Mesendoderm (in vitro differentiated cells): ENCODE data around the gene TRAPPC6A.

Experiments
- DNase-seq: peaks from one replicate; pipeline ENCODE4 v3.0.0; 2013
- H2AK5ac ChIP-seq: 2 replicates; pipeline ENCODE4 v1.6.1; 2013; ENCODE audit warnings: low read length, inconsistent platforms
- H2BK120ac ChIP-seq: 2 replicates; pipeline ENCODE4 v1.6.1; 2013; ENCODE audit warnings: low read depth, mild to moderate bottlenecking, low read length, moderate library complexity, mixed read lengths
- H2BK15ac ChIP-seq: replicated peaks from 2 replicates; pipeline ENCODE4 v1.6.1; 2013; ENCODE audit warnings: low read depth, mild to moderate bottlenecking, moderate library complexity
- H2BK5ac ChIP-seq: 2 replicates; pipeline ENCODE4 v1.6.1; 2013; ENCODE audit warnings: low read length, inconsistent platforms
- H3K18ac ChIP-seq: 2 replicates; pipeline ENCODE4 v1.6.1; 2013; ENCODE audit warnings: mild to moderate bottlenecking, low read length, mixed read lengths
- H3K23ac ChIP-seq: one replicate; pipeline ENCODE4 v1.6.1; 2013; ENCODE audit warnings: low read length
- H3K27ac ChIP-seq: 2 replicates; pipeline ENCODE4 v1.5.1; 2013; ENCODE audit warnings: low read depth, mild to moderate bottlenecking, inconsistent platforms, low read length, moderate library complexity
- H3K27me3 ChIP-seq: 2 replicates; pipeline ENCODE4 v1.6.1; 2013; ENCODE audit warnings: low read length, control low read depth, mild to moderate bottlenecking, inconsistent platforms; ENCODE audit not compliant: insufficient read depth, poor library complexity
- H3K36me3 ChIP-seq: 2 replicates; pipeline ENCODE4 v1.6.1; 2013; ENCODE audit warnings: low read length, inconsistent platforms; ENCODE audit not compliant: control insufficient read depth, insufficient read depth
- H3K4ac ChIP-seq: one replicate; pipeline ENCODE4 v1.6.1; 2013; ENCODE audit warnings: low read depth, mild to moderate bottlenecking, low read length, moderate library complexity
- H3K4me1 ChIP-seq: 2 replicates; pipeline ENCODE4 v1.6.1; 2013; ENCODE audit warnings: low read depth, low read length, inconsistent platforms; ENCODE audit not compliant: control insufficient read depth
- H3K4me2 ChIP-seq: 2 replicates; pipeline ENCODE4 v1.6.1; 2013; ENCODE audit warnings: low read length
- H3K4me3 ChIP-seq: 2 replicates; pipeline ENCODE4 v1.5.1; 2013; ENCODE audit warnings: mild to moderate bottlenecking, low read length
- H3K56ac ChIP-seq: one replicate; pipeline ENCODE4 v1.6.1; 2013; ENCODE audit warnings: low read length
- H3K79me1 ChIP-seq: 2 replicates; pipeline ENCODE4 v1.6.1; 2013; ENCODE audit warnings: low read length, inconsistent platforms
- H3K79me2 ChIP-seq: 2 replicates; pipeline ENCODE4 v1.6.1; 2013; ENCODE audit warnings: mild to moderate bottlenecking, low read length; ENCODE audit not compliant: control insufficient read depth, insufficient read depth
- H3K9ac ChIP-seq: 2 replicates; pipeline ENCODE4 v1.6.1; 2013; ENCODE audit warnings: low read length, inconsistent platforms
- H4K5ac ChIP-seq: one replicate; pipeline ENCODE4 v1.6.1; 2013; ENCODE audit warnings: low read length
- H4K8ac ChIP-seq: one replicate; pipeline ENCODE4 v1.6.1; 2013; ENCODE audit warnings: low read depth, mild to moderate bottlenecking, control low read depth, low read length, moderate library complexity
- WGBS: extraction: QIAGEN DNeasy Blood & Tissue Kit; methylation state at CpG from one replicate; pipeline ENCODE4 v1.1.7; 2013; ENCODE audit warnings: low lambda C conversion rate, missing lambda C conversion rate; ENCODE audit not compliant: insufficient coverage; ENCODE audit errors: extremely low coverage; 5-methylcytosine and 5-hydroxymethylcytosine counted together

Gene TRAPPC6A

DNA sequence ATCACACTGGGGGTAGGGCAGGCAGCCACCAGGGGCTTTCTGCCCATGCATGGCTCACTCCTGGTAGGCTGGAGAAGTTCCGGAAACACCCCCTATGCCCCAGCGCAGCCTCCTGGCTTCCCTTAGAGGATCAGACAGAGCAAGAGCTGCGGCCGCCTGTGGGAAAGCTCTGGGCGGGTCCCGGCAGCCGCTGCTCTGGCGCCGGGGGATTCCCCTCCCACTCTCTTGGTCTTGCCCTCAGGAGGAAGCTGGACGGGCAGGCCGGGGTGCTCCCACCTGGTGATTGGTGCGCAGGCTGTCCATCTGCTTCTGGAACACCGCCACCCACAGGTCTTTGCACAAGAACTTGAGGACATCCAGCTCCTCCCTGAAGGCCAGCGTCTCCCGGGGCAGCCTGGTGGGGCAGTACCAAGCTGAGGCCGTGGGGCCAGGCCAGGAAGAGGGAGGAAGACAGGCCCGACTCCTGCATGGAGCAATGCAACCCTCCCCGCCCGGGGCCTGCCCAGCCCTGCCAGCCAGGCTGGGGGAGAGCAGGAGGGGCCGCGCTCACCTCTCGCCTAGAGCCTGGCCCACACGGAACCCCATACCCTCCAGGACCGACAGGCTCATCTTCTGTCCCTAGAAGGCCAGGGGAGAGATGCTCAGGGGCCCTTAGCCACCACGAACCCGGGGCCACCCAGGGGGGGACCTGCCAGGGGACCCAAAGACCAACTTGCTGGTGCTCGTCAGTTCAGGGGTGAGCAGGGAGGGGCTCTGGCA lies 13.3 kb downstream of the TRAPPC6A start:
- no peak overlapping the region for H4K8ac ChIP-seq
- no peak overlapping the region for H2AK5ac ChIP-seq
- H3K18ac ChIP-seq = no peak overlapping the region
- H3K27ac ChIP-seq = no peak overlapping the region
- no peak overlapping the region for H3K4me3 ChIP-seq
- peak overlapping the region; percentile 50 for H3K56ac ChIP-seq
- no peaks in the 10 kb centered on the region for H3K36me3 ChIP-seq
- H3K4ac ChIP-seq = no peak overlapping the region
- H3K27me3 ChIP-seq = no peaks in the 10 kb centered on the region
- no peak overlapping the region for H3K23ac ChIP-seq
- no peak overlapping the region for H3K9ac ChIP-seq
- DNase-seq = peak; percentile 87
- H3K4me2 ChIP-seq = no peak overlapping the region
- H3K79me2 ChIP-seq = no peaks in the 10 kb centered on the region
- H2BK15ac ChIP-seq = no peak overlapping the region
- H2BK5ac ChIP-seq = no peak overlapping the region
- H4K5ac ChIP-seq = no peak overlapping the region
- no peaks in the 10 kb centered on the region for H3K4me1 ChIP-seq
- no peaks in the 10 kb centered on the region for H3K79me1 ChIP-seq
- no peak overlapping the region for H2BK120ac ChIP-seq
- no CpG with 5 or more reads among the region's 27 CpGs for WGBS

DNA sequence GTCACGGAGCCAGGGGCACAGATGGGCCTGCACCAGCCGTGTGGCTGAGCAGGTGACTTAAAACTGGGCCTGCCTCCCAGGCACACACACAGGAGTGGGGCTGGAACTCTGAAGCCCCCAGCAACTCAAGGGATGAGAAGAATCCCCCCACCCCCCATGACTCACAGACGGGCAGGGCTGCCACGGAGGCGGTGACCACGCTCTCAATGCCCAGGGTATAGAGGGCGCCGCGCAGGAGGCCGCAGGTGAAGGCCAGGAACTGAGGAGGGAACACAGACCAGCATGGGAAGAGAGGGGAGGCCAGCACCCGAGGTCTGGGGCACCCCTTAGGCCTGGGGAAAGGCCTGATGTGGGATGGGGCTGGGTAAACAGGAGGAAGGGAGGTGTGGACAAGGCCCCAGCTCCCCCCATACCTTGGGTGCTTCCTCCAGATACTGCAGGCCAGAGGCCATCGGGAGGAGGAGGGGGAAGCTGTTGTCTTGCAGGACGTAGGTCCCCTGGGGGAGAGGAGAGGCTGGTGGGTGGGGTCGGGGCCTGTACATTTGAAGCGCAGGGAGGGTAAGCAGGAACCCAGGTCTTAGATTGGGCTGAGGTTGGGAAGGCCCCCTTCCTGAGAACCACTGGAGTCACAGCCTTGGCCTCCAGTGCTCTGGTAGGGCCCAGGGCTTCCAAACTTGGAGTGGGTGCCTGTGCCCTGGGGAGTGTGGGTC lies 14.1 kb downstream of the TRAPPC6A start:
- Histone ChIP-seq H2BK120ac (no peak overlapping the region), H3K27me3 (no peaks in the 10 kb centered on the region), H2BK15ac (no peak overlapping the region), H3K18ac (no peak overlapping the region), H3K36me3 (no peaks in the 10 kb centered on the region), H3K4me3 (no peak overlapping the region), H4K8ac (no peak overlapping the region), H3K4ac (no peak overlapping the region), H2BK5ac (no peak overlapping the region), H3K4me1 (no peaks in the 10 kb centered on the region), H3K4me2 (no peak overlapping the region), H3K23ac (no peak overlapping the region), H3K79me2 (no peaks in the 10 kb centered on the region), H2AK5ac (no peak overlapping the region), H3K79me1 (no peaks in the 10 kb centered on the region), H3K27ac (no peak overlapping the region), H3K9ac (no peak overlapping the region), H3K56ac (peak overlapping the region; percentile 29), H4K5ac (no peak overlapping the region)
- DNase-seq = no peak
- no CpG with 5 or more reads among the region's 15 CpGs for WGBS

DNA sequence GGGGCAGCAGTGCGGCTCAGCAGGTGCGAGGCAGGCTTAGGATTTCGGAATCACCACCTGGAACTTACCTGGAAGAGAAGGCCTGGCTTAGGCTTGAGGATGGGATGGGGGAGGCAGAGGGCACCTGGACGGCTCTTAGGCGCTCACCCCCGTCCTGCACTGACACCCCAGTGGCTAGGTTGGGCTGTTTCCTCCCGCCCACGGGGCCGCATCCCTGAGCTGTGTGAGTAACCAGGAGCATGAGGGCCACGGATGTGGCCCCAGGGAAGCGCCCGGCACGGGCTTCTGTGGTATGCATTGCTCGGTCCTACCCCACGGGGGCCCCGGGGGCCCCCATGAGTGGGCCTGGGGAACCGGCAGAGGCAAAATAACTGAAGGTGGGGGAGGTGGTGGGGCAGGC lies 14.9 kb downstream of the TRAPPC6A start:
- Histone ChIP-seq H2AK5ac (no peak overlapping the region), H3K56ac (no peak overlapping the region), H3K79me2 (no peaks in the 10 kb centered on the region), H4K8ac (no peak overlapping the region), H3K4ac (no peak overlapping the region), H2BK120ac (no peak overlapping the region), H2BK15ac (no peak overlapping the region), H3K36me3 (no peaks in the 10 kb centered on the region), H3K23ac (no peak overlapping the region), H3K18ac (no peak overlapping the region), H3K4me3 (no peak overlapping the region), H3K27ac (no peak overlapping the region), H3K4me1 (no peaks in the 10 kb centered on the region), H4K5ac (no peak overlapping the region), H2BK5ac (no peak overlapping the region), H3K27me3 (no peaks in the 10 kb centered on the region), H3K4me2 (no peak overlapping the region), H3K9ac (no peak overlapping the region), H3K79me1 (no peaks in the 10 kb centered on the region)
- no peak for DNase-seq
- WGBS = no CpG with 5 or more reads among the region's 17 CpGs

DNA sequence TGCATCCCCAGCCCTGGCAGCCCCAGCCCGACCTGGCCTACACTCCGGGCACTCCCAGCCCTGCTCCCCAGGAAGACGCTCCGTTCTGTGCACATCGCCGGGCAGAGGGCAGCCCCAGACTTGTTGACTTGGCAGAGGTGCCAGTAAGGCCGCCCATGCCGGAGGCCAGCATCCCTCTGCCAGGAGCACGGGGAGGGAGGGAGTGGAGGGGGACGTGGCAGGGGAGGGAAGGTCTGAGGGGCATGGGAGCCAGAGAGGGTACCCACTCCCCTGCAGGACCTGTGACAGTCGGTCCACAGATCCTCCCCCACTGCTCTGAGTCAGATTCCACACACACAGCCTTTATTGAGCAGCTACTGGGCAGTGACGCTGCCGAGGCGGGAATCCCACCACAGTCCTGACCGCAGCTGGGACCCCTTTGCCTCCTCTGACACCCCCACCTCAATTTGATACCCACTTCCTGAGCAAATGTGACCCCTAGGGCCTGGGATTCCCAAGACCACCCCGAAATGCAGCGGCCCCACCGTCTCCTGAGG lies 15.4 kb downstream of the TRAPPC6A start:
- Histone ChIP-seq H3K79me2 (no peaks in the 10 kb centered on the region), H2BK5ac (no peak overlapping the region), H3K9ac (no peak overlapping the region), H4K8ac (no peak overlapping the region), H2BK120ac (no peak overlapping the region), H3K4me3 (no peak overlapping the region), H3K27ac (no peak overlapping the region), H3K4me2 (no peak overlapping the region), H2AK5ac (no peak overlapping the region), H3K23ac (no peak overlapping the region), H3K36me3 (no peaks in the 10 kb centered on the region), H3K56ac (no peak overlapping the region), H3K79me1 (no peaks in the 10 kb centered on the region), H3K4me1 (no peaks in the 10 kb centered on the region), H3K4ac (no peak overlapping the region), H2BK15ac (no peak overlapping the region), H3K18ac (no peak overlapping the region), H4K5ac (no peak overlapping the region), H3K27me3 (no peaks in the 10 kb centered on the region)
- no peak for DNase-seq
- WGBS = no CpG with 5 or more reads among the region's 18 CpGs

DNA sequence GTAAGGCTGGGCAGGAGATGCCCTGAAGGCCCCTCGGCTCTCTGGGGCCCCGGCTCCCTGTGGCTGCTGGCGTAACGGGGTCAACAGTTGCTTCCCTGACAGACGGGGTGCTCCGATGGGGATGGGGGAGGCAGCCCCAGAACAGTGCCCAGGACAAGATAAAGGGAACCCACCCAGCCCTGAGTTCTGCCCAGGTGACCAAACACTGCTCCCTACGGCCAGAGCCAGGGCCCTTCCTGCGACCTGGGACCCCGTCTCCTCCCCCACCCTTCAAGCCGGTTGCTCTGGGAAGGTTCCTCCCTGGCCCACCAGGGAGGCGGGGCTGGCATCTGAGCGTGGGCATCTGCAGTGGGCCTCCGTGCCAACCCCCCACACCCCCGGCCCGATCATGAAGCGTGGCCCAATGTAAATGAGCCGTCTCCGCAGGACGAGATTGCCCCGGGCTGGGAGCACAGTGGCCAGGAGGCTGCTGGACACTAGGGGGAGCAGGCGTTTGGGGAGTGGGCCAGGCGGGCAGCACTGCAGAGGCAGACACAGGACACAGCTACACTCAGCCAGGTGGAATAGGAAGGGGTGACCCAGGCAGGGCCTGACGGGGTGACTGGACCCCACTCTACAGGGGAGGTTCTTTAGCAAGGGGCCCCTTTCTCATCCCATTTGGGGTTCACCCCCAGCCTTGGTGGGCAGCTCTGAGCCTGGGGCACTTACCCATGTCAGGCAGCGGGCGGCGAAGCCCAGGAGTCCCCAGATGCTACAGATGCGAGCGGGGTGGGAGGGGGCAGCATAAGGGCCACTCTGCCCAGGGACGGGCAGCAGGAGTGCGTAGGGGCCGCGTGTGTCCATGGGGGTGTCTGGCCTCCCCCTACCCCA lies 16.1 kb downstream of the TRAPPC6A start:
- Histone ChIP-seq H2AK5ac (no peak overlapping the region), H3K4me3 (no peak overlapping the region), H3K27me3 (no peaks in the 10 kb centered on the region), H3K79me1 (no peaks in the 10 kb centered on the region), H3K4me2 (no peak overlapping the region), H2BK5ac (no peak overlapping the region), H4K5ac (no peak overlapping the region), H4K8ac (no peak overlapping the region), H3K36me3 (no peaks in the 10 kb centered on the region), H3K4me1 (no peaks in the 10 kb centered on the region), H3K23ac (no peak overlapping the region), H2BK15ac (no peak overlapping the region), H3K27ac (no peak overlapping the region), H2BK120ac (no peak overlapping the region), H3K4ac (no peak overlapping the region), H3K18ac (no peak overlapping the region), H3K79me2 (no peaks in the 10 kb centered on the region), H3K9ac (no peak overlapping the region), H3K56ac (no peak overlapping the region)
- WGBS = no CpG with 5 or more reads among the region's 32 CpGs
- DNase-seq = peak; percentile 63
